NCI-H2081 treated with DMSO at 0.1 percent for 48 hours (cell line): ENCODE results near the gene MLPH.
"Not testable (repeated sequence)": the region's sequence is repeated elsewhere in the genome, so short reads cannot be mapped to it uniquely, and the experiment has no call there.

Experiments
- DNase-seq: peaks from one replicate; lab custom pipeline; 2025; lab: John Stamatoyannopoulos, UW

Gene MLPH

GRCh38 chr2:237457388-237457941 lies 29.6 kb upstream of the MLPH start:
- DNase-seq = no peak

- no peak for DNase-seq
Measured at GRCh38 chr2:237458519-237458918, 28.5 kb upstream of the MLPH start.

DNA sequence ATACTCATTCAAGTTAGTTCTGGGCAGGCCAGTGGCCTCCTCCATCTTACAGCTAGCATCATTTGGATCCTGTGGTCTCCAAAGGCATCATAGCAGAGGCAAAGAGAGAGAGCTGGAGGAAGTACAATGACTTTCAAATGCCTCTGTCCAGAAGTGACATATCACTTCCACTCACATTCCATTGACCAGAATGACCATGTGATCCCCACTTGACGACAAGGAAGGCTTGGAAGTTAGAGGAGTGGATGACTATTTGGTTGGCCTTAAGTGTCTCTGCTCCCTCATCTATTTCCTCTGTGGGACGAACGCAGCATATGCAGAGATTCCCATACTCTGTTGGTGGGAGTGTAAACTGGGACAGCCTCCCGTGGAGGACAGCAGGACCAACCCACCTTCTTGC lies 27.8 kb upstream of the MLPH start:
- DNase-seq = no peak

DNA sequence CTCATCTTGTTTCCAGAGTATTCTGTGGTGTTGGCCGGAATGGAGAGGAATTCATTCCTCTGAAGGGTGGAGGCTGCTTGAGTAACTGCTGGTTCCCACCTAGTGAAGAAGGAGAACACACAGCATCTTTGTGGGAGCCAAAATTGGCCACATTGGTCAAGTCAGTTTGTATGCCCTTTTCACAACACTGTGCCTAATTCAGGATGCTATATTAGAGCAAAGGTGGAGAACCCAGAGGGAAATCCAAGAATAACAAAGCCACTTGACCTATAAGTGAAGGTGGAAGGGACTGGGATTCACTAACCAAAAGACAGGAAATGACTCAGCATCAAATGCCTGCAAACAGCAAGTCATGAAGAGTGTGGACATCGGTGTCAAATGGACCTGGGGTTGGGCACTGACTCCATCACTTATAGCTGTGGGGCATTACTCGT lies 27.3 kb upstream of the MLPH start:
- no peak for DNase-seq

GRCh38 chr2:237464757-237465391 lies 22.2 kb upstream of the MLPH start:
- DNase-seq = no peak

GRCh38 chr2:237465515-237466148 lies 21.4 kb upstream of the MLPH start:
- no peak for DNase-seq

DNA sequence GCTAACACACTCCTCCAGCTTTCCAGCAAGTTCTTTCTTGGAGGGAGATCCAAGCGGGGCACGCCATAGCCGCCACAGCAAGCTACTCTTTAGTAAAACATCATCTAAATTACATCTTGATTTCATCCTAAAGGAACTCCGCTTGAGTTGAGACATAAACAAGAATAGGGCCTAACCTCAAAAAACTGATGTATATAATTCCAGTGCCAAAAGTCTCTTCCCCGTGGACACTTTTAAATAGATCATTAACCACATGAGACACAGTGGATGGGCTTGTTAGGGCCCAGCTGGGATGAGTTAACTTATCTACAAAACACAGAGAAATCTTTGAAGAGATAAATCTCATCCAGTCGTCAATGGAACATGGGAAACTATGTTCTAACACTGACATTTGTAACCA lies 20.8 kb upstream of the MLPH start:
- no peak for DNase-seq

- no peak for DNase-seq
Measured at GRCh38 chr2:237467447-237468179, 19.4 kb upstream of the MLPH start.

DNA sequence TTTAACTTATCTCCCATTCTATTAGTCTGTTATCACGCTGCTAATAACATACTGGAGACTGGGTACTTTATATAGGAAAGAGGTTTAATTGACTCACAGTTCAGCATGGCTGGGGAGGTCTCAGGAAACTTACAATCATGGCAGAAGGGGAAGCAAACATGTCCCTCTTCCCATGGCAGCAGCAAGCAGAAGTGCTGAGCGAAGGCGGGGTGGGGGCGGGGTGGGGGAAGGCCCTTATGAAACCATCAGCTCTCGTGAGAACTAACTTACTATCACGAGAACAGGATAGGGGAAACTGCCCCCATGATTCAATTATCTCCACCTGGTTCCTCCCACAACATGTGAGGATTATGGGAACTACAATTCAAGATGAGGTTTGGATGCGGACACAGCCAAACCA lies 17.6 kb upstream of the MLPH start:
- DNase-seq = not testable (repeated sequence)

- DNase-seq = no peak
Measured at GRCh38 chr2:237469849-237470248, 17.2 kb upstream of the MLPH start.

DNA sequence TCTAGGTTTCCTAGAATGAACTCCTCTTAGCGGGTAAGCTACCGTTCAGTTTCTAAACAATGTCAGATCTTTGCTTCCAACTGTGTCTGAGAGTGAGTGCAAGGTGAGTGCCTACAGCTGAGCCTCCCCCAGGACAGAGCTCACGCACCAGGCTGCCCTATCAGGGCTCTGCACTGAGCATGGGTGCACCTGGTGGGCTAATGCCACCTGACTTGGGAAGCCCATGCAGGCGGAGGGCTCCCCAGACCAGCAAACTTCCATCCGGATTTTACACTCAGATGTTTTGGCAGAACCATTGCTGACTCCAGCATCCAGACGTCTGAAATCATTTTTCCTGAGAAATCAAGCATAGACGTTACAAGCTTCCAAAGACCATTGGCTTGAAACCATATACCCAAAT lies 16.1 kb upstream of the MLPH start:
- no peak for DNase-seq

DNA sequence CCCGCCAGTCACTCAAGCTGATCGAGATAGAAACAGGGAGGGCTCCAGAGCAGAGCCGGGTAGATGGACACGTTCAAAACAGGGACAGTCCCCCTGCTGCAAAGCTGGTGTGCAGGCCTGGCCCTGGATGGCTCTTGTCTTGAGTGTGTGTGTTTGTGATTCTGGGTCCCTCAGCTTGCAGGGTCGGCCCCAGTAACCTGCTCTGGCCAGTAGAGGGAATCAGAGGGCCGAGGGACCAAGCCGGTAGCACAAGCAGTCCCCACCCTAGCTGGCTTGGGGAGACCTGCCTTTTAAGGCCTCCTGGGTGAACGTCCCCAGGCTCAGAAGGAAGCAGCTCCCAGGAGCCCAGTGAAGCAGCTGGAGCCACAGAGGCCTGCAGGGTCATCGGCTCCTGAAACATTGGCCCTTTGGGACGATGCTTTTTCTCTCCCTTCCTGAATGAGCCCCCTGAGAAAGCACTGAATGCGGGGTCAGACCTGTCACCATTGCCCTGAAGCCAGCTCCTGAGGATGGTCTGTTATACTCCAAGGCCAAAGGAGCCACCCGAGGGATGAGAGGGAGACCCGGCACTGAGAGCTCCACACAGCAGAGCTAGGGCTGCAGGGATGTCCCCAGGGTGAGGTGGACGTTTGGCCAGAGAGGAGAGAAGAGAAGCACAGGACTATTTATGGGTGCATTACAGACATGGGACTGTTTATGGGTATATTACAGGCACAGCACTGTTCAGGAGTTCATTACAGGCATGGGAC lies 15.4 kb upstream of the MLPH start:
- no peak for DNase-seq

GRCh38 chr2:237472187-237472712 lies 14.8 kb upstream of the MLPH start:
- DNase-seq = no peak

DNA sequence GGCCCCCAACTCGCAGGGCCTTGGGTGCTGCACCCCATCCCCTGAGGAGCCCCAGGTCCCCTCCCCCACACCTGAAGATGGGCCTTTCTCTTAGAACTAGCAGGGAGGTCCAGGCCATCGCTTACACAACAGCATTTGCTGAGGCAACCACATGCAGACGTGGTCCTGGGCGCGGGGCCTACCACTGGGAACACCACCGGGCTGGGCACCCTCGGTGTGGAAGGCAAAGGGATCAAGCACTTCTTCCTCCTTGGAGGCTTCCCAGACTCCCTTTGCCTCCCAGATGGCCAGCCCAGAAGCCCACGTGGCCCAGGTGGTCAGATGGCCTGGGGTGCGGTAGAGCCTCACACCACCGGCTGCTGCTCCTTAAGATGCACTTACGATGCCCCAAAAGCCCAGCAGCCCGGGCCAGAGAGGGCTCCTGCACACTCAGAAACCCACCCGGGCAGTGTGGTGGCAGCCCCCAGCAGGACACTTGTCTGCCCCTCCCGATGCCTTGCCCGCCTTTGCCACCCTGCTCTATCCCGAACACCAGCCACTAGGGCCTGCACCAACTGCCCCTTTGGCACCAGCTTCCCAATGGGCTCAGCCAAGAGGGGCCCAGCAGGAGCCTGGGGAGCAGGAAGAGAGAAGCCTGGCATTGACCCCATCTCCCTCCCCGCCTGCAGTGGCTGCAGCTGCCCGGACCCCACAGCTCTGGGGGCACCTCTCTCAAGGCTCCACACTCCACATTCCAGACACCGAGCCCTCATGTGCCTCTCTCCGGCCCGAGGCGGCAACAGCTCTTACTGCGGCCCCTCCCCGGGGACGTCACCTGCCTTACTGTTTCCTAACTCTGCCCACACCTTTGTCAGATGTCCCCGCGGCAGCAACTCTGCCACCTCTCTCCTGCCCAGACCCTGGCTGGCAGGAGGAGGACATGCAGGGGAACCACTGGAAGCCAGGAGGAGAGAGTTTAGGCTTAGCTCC lies 13.9 kb upstream of the MLPH start:
- DNase-seq = no peak

DNA sequence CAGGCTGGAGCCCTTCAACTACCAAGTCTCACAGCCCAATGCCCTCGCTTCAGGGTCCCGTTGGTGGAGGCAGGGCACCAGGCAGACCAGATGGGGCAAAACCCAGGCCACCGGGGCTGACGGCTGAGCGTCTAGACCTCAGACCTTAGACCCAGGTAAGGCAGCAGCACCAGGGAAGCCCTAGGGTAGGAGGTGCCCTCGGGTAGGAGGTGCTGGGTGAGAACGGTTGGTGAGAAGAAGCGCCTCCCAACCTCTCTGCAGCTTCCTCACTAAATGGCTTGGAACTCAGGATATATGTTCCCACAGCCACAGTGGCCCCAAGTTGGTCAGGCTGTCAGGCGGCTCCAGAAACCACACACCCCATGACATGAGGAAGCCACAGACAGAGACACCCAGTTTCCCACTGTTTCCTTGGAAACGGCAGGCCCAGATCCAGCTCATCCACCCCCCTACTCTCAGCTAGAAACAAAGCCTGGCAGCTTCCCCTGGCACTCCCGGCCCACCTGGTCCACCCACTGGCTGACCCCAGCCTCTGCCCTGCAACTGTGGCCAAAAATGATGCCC lies 13.1 kb upstream of the MLPH start:
- no peak for DNase-seq

DNA sequence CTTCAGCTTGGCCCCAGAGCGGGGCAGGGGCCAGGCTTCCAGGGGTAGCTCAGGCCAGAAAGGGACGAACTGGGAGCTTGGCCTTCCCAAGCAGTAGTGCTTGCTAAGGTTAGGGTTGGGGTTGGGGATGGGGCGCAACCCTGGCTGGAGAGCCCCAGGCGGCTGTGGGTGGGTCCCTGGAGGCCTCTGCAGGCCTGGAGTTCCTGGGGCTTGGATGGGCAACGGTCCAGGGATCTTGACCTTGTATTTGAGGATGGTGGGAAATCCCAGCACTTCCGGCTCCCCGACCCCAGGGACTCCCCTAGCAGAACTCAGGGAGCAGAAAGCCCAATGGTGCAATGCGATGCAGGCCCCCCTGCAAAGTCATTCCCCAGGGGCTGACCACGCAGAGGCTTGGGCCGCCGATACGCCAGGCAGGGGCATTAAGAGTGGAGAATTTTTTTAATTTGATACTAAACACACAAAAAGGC lies 12.6 kb upstream of the MLPH start:
- no peak for DNase-seq

- no peak for DNase-seq
Measured at GRCh38 chr2:237474931-237475703, 11.9 kb upstream of the MLPH start.

DNA sequence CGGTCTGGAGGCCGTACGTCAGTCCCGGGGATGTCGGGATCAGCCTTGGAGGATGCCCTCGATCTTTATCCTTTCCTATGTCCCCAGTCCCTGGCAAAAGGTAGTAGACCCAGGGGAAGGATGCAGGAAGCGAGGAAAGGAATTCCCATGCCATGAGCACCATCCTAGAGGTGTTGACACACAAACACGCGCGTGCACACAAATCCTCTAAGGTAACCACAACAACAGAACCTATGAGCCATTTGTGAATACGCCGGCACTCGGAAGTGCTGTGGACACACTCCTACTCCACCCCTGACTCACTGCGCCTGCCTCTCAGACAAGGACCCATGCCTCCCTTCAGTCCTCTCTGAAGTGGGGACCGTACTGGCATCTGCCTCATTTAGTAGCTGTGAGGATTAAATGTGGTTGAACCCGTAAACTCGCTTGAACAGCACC lies 11.3 kb upstream of the MLPH start:
- DNase-seq = no peak

GRCh38 chr2:237478095-237478494 lies 9.0 kb upstream of the MLPH start:
- no peak for DNase-seq

DNA sequence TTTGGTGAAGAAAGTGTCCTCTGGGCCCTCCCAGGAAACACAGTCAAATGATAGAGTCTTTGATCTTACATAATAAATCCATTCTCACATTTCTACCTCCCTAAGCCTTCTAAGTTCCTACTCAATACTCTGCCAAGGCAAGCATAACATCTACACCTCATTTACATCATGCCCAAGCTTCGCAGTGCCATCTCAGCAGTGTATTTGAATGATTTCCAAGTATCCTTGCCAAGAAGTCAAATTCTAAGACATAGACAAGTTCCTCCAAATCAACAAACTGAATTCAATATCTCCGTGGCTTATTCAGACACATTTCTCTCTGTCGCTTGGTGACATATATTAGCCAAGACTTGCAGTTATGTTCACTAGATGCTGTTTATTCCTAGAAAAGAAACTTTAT lies 8.1 kb upstream of the MLPH start:
- no peak for DNase-seq
